K562 (cell line): ENCODE measurements around the gene TMEM247. TPM values are rescaled to one million over a fixed set of nuclear protein-coding genes. Genes with fewer than 3 reads are reported as not detected.
A peak's percentile ranks its signal among the peaks of the same experiment; 100 is the strongest.

Source experiments
- ATAC-seq: fragments of 200-7000 bp; cut with Tn5 transposase; 3 replicates; pipeline ENCODE4 v1.9.1; 2020; ENCODE audit warnings: moderate library complexity
- BruUV-seq: library from RNA; stranded (reverse); fragments of 400-500 nt; replicated peaks from 2 replicates; lab custom pipeline; 2021; lab: Mats Ljungman, UMichigan
- CTCF ChIA-PET: fragments of 300-600 bp; formaldehyde crosslinking; extraction: SDS; loops from one replicate; lab custom pipeline; 2021; ENCODE audit warnings: low intra/inter-chr PET ratio; lab: Yijun Ruan, JAX
- POLR2A ChIA-PET: fragments of 300-600, 350-650 bp; sonication (Branson Sonifier 250); formaldehyde crosslinking; extraction: SDS; loops from one replicate; lab custom pipeline; 2021; ENCODE audit warnings: antibody characterized with exemption, inconsistent platforms; lab: Yijun Ruan, JAX
- DNase-seq, 4 experiments: peaks; one replicate each; pipeline versions ENCODE4 v3.0.0 to v3.0.0-alpha.2; 2011 to 2018; ENCODE audit warnings: low spot score in 3 of 4, mixed read lengths in 3 of 4; ENCODE audit errors: extremely low read depth in 1 of 4
- FAIRE-seq: peaks from 2 replicates; lab custom pipeline; 2011; peaks lifted over from hg19 to GRCh38; lab: Jason Lieb, UNC
- H2AFZ ChIP-seq: 2 replicates; pipeline ENCODE4 v1.6.0; 2011; ENCODE audit warnings: low read depth, low read length, control low read depth, inconsistent platforms
- H3K27ac ChIP-seq: fragments of 200-600 bp; 3 replicates; pipeline ENCODE4 v1.8.0; 2011; ENCODE audit warnings: low read depth, mild to moderate bottlenecking, control low read depth, inconsistent platforms, low read length, moderate library complexity, mixed read lengths; ENCODE audit errors: extremely low read depth
- H3K27me3 ChIP-seq, 2 experiments: fragments of 300-600 bp in 1 of 2; 2 replicates in 1 of 2; 3 replicates in 1 of 2; pipeline versions ENCODE4 v1.6.0 to v1.8.0; 2011; ENCODE audit warnings: inconsistent platforms in 2 of 2, low read length in 2 of 2, mild to moderate bottlenecking in 1 of 2, mixed read lengths in 1 of 2, moderate library complexity in 1 of 2; ENCODE audit not compliant: control insufficient read depth in 2 of 2, insufficient read depth in 2 of 2
- H3K36me3 ChIP-seq: fragments of 300-600 bp; 3 replicates; pipeline ENCODE4 v1.8.0; 2011; ENCODE audit warnings: mild to moderate bottlenecking, low read length, inconsistent platforms; ENCODE audit not compliant: control insufficient read depth, insufficient read depth
- H3K4me1 ChIP-seq, 2 experiments: fragments of 200-600 bp in 1 of 2; replicated peaks in 1 of 2; 2 replicates in 1 of 2; 3 replicates in 1 of 2; pipeline versions ENCODE4 v1.5.1 to v1.8.0; 2011; ENCODE audit warnings: inconsistent platforms in 2 of 2, low read length in 2 of 2, mild to moderate bottlenecking in 1 of 2, mixed read lengths in 1 of 2, moderate library complexity in 1 of 2; ENCODE audit not compliant: control insufficient read depth in 2 of 2, insufficient read depth in 2 of 2
- H3K4me2 ChIP-seq: 2 replicates; pipeline ENCODE4 v1.6.1; 2011; ENCODE audit warnings: low read length, control low read depth, inconsistent platforms, mixed read lengths; ENCODE audit not compliant: insufficient read depth
- H3K4me3 ChIP-seq: fragments of 200-600 bp; sonication (generic), shearing (Covaris generic); 2 replicates; pipeline ENCODE4 v1.5.1; 2016; ENCODE audit warnings: control low read depth, inconsistent platforms
- H3K79me2 ChIP-seq: fragments of 200-600 bp; 3 replicates; pipeline ENCODE4 v1.8.0; 2011; ENCODE audit warnings: low read length, inconsistent platforms; ENCODE audit not compliant: control insufficient read depth, insufficient read depth
- H3K9ac ChIP-seq, 2 experiments: 2 replicates each; pipeline versions ENCODE4 v1.6.0 to v1.6.1; 2011; ENCODE audit warnings: low read depth in 2 of 2, low read length in 2 of 2, control low read depth in 1 of 2, inconsistent platforms in 1 of 2, mild to moderate bottlenecking in 1 of 2, mixed read lengths in 1 of 2; ENCODE audit not compliant: insufficient read depth in 1 of 2
- H3K9me1 ChIP-seq: one replicate; pipeline ENCODE4 v1.6.0; 2011; ENCODE audit warnings: inconsistent platforms, mild to moderate bottlenecking, low read length, moderate library complexity; ENCODE audit not compliant: control insufficient read depth, insufficient read depth
- H3K9me3 ChIP-seq: replicated peaks from 2 replicates; pipeline ENCODE4 v1.5.1; 2011; ENCODE audit warnings: low read depth, low read length, inconsistent platforms; ENCODE audit not compliant: control insufficient read depth, insufficient read depth
- H4K20me1 ChIP-seq: replicated peaks from 2 replicates; pipeline ENCODE4 v1.6.1; 2011; ENCODE audit warnings: low read length, inconsistent platforms, mixed read lengths; ENCODE audit not compliant: control insufficient read depth, insufficient read depth
- C11orf30 ChIP-seq: fragments of 450-650 bp; IDR thresholded peaks from 2 replicates; pipeline ENCODE4 v1.6.1; 2016; ENCODE audit warnings: low read depth, mild to moderate bottlenecking
- IRF2 ChIP-seq: sonication (generic); formaldehyde crosslinking; IDR thresholded peaks from 2 replicates; pipeline ENCODE4 v1.8.1; 2022; ENCODE audit warnings: mild to moderate bottlenecking, missing genetic modification reagents
- RFX1 ChIP-seq: fragments of 450-650 bp; IDR thresholded peaks from 2 replicates; pipeline ENCODE4 v1.6.1; 2016; ENCODE audit warnings: mild to moderate bottlenecking, moderate library complexity
- TEAD4 ChIP-seq, 2 experiments: sonication (generic) in 1 of 2; formaldehyde crosslinking in 1 of 2; IDR thresholded peaks; 2 replicates each; pipeline versions ENCODE4 v1.6.1 to v1.8.0; 2012 to 2022; ENCODE audit warnings: borderline replicate concordance in 1 of 2, inconsistent platforms in 1 of 2, low read length in 1 of 2, mild to moderate bottlenecking in 1 of 2, missing genetic modification reagents in 1 of 2
- WGBS: fragments of 100-300 bp; shearing (Covaris generic); methylation state at CpG from one replicate; pipeline ENCODE4 v1.1.6; 2016; ENCODE audit warnings: low coverage, mixed read lengths; ENCODE audit not compliant: insufficient coverage; ENCODE audit errors: missing lambda C conversion rate; 5-methylcytosine and 5-hydroxymethylcytosine counted together
- in situ Hi-C: fragments of 300-500 bp; cut with MboI; formaldehyde crosslinking; loops from 4 replicates; pipeline ENCODE4 v1.15.0; 2018; ENCODE audit warnings: inconsistent platforms, mixed read lengths
- intact Hi-C: fragments of 100-400 bp; cut with micrococcal nuclease; formaldehyde crosslinking; loops from 2 replicates; pipeline ENCODE4 v1.14.2; 2022
- polyA plus RNA-seq, 8 experiments: library from polyadenylated mRNA; depleted of rRNA in 4 of 8; stranded (reverse) in 5 of 8; unstranded in 3 of 8; fragments of >200 nt; fragmentation: Nextera tagmentation in 2 of 8; fragmentation: Illumina TruSeq in 1 of 8; extraction: Ambion mirVana in 2 of 8; extraction: Trizol in 1 of 8; gene quantifications; 2 replicates each; pipeline versions ENCODE4 v1.2.1 to v1.2.3, GENCODE V29; 2011 to 2014; ENCODE audit warnings: inconsistent platforms in 1 of 8, missing spikeins in 1 of 8
- total RNA-seq, 7 experiments: library from RNA; depleted of rRNA in 6 of 7; stranded (reverse); fragments of >200 nt in 6 of 7; fragmentation: Illumina TruSeq in 2 of 7; extraction: Trizol in 2 of 7; gene quantifications; 2 replicates each; pipeline versions ENCODE4 v1.2.1 to v1.2.3, GENCODE V29; 2011 to 2021; ENCODE audit warnings: low replicate concordance in 1 of 7
- TF ChIP-seq, protein P1 (sequence below): IDR thresholded peaks from 2 replicates; pipeline ENCODE4 v1.6.1; 2016; ENCODE audit warnings: missing genetic modification characterization, missing compliant biosample characterization
- TF ChIP-seq, protein P2 (sequence below): sonication (generic); formaldehyde crosslinking; IDR thresholded peaks from 2 replicates; pipeline ENCODE4 v1.9.0; 2022; ENCODE audit warnings: mild to moderate bottlenecking, missing genetic modification reagents

The TMEM247 gene
- total and polyA plus RNA-seq, 9 of the 15 experiments (the other 6 are each of a cell fraction or from before 2014, with no cell fraction given) = 0.24 to 4.7 (median 3.1) TPM

DNA sequence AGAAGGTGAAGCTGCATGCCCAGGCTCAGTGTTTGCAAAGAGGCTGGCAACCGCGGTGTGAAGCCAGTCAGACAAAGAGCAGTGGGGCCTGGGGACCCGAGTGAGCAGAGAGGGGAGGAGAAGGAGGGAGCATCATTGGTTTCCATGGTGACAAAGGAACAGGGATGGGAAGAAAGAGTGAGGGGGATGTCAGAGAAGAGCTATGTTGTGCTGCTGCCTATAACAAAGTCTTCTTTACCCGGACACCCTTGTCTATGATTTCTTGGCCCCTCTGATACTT lies 14.5 kb downstream of the TMEM247 start:
- Histone ChIP-seq H3K27ac (no peak overlapping the region), H2AFZ (no peak overlapping the region)
- intact Hi-C loops = no loop called here

More for the DNA sequence above, 14.5 kb downstream of the TMEM247 start:
- POLR2A ChIA-PET = no interaction called here
- no TSS peak for BruUV-seq
- no peak for ATAC-seq
- Histone ChIP-seq H3K9ac (no peak overlapping the region), H4K20me1 (no peaks in the 10 kb centered on the region), H3K79me2 (no peaks in the 10 kb centered on the region), H3K36me3 (no peaks in the 10 kb centered on the region)
- TF ChIP-seq IRF2 (no peak), TEAD4 (IDR thresholded peaks at IDR 0.05; ENCODE audit: low read length) (no peak), TEAD4 (CRISPR knock-in tag; IDR thresholded peaks at IDR 0.05; ENCODE audit: borderline replicate concordance) (no peak), RFX1 (peak; percentile 63), C11orf30 (no peak)
- TF ChIP-seq, protein P1, sequence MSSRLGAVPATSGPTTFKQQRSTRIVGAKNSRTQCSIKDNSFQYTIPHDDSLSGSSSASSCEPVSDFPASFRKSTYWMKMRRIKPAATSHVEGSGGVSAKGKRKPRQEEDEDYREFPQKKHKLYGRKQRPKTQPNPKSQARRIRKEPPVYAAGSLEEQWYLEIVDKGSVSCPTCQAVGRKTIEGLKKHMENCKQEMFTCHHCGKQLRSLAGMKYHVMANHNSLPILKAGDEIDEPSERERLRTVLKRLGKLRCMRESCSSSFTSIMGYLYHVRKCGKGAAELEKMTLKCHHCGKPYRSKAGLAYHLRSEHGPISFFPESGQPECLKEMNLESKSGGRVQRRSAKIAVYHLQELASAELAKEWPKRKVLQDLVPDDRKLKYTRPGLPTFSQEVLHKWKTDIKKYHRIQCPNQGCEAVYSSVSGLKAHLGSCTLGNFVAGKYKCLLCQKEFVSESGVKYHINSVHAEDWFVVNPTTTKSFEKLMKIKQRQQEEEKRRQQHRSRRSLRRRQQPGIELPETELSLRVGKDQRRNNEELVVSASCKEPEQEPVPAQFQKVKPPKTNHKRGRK (tag) = no peak
- TF ChIP-seq, protein P2, sequence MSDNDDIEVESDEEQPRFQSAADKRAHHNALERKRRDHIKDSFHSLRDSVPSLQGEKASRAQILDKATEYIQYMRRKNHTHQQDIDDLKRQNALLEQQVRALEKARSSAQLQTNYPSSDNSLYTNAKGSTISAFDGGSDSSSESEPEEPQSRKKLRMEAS (CRISPR knock-in tag) = no peak
- TF ChIP-seq, all 486 proteins: peak for 1
- Histone ChIP-seq H3K4me2 (no peak overlapping the region), H3K4me1 (no peaks in the 10 kb centered on the region), H3K9me3 (no peaks in the 10 kb centered on the region), H3K27me3 (peaks cover 7 to 28% of the 10 kb centered on the region in 2 experiments; a peak in 4 of 5 replicates), H3K4me3 (no peak overlapping the region), H3K9me1 (no peaks in the 10 kb centered on the region)
- in situ Hi-C loops = no loop called here
- 0% methylated on average over 4 of the region's 4 CpGs for WGBS
- DNase-seq = no peak
- CTCF ChIA-PET = no interaction called here
- no peak for FAIRE-seq
